KMS-11 (cell line): Measurements from ENCODE around the gene ZMPSTE24.

Experiments
- H2AFZ ChIP-seq: fragments of 200-600 bp; sonication (generic); 2 replicates; pipeline ENCODE4 v1.6.1; 2016; ENCODE audit warnings: antibody characterized with exemption, mixed run types, low read depth
- H3K27ac ChIP-seq: fragments of 200-600 bp; sonication (generic); 2 replicates; pipeline ENCODE4 v1.6.1; 2016; ENCODE audit warnings: mild to moderate bottlenecking, mixed run types
- H3K27me3 ChIP-seq: fragments of 200-600 bp; sonication (generic); 2 replicates; pipeline ENCODE4 v1.6.1; 2017; ENCODE audit warnings: mild to moderate bottlenecking, low read depth, mixed run types, moderate library complexity; ENCODE audit not compliant: insufficient read depth
- H3K36me3 ChIP-seq: fragments of 200-600 bp; sonication (generic); 2 replicates; pipeline ENCODE4 v1.6.1; 2017; ENCODE audit warnings: mild to moderate bottlenecking, mixed run types; ENCODE audit not compliant: insufficient read depth
- H3K4me1 ChIP-seq: fragments of 200-600 bp; sonication (generic); 2 replicates; pipeline ENCODE4 v1.6.1; 2016; ENCODE audit warnings: mild to moderate bottlenecking, low read depth, mixed run types; ENCODE audit not compliant: poor library complexity, severe bottlenecking
- H3K4me2 ChIP-seq: fragments of 200-600 bp; sonication (generic); 2 replicates; pipeline ENCODE4 v1.7.0; 2016; ENCODE audit warnings: mild to moderate bottlenecking, mixed run types
- H3K4me3 ChIP-seq: fragments of 200-600 bp; sonication (generic); IDR thresholded peaks from 2 replicates; pipeline ENCODE4 v1.6.1; 2017; ENCODE audit warnings: low read depth, low read length, mixed read lengths; ENCODE audit not compliant: insufficient read depth
- H3K79me2 ChIP-seq: fragments of 200-600 bp; sonication (generic); 2 replicates; pipeline ENCODE4 v1.6.1; 2016; ENCODE audit warnings: low read depth, mixed run types; ENCODE audit not compliant: insufficient read depth
- H3K9ac ChIP-seq: fragments of 200-600 bp; sonication (generic); 2 replicates; pipeline ENCODE4 v1.6.1; 2016; ENCODE audit warnings: mild to moderate bottlenecking, mixed run types
- H4K20me1 ChIP-seq: fragments of 200-600 bp; sonication (generic); 2 replicates; pipeline ENCODE4 v1.6.1; 2016; ENCODE audit warnings: mild to moderate bottlenecking, mixed run types; ENCODE audit not compliant: insufficient read depth
- CTCF ChIP-seq: fragments of 200-600 bp; sonication (generic); conservative IDR thresholded peaks from 2 replicates; pipeline ENCODE4 v1.6.1; 2017; ENCODE audit warnings: low read depth, mild to moderate bottlenecking, antibody characterized with exemption, low read length, moderate library complexity, mixed read lengths

ZMPSTE24 gene

GRCh38 chr1:40244138-40244744 is 13.8 kb upstream of the ZMPSTE24 start:
- Histone ChIP-seq H3K36me3 (no peaks in the 10 kb centered on the region), H3K4me3 (no peak overlapping the region), H2AFZ (no peak overlapping the region), H3K79me2 (no peaks in the 10 kb centered on the region), H3K9ac (no peak overlapping the region), H3K27ac (no peak overlapping the region), H4K20me1 (no peaks in the 10 kb centered on the region), H3K27me3 (no peaks in the 10 kb centered on the region), H3K4me1 (no peaks in the 10 kb centered on the region), H3K4me2 (no peak overlapping the region)
- TF ChIP-seq CTCF, result no peak

GRCh38 chr1:40245686-40246085 is 12.3 kb upstream of the ZMPSTE24 start:
- Histone ChIP-seq H3K79me2 (no peaks in the 10 kb centered on the region), H3K4me2 (no peak overlapping the region), H3K4me3 (no peak overlapping the region), H4K20me1 (no peaks in the 10 kb centered on the region), H3K9ac (no peak overlapping the region), H2AFZ (no peak overlapping the region), H3K4me1 (no peaks in the 10 kb centered on the region), H3K27ac (no peak overlapping the region), H3K27me3 (no peaks in the 10 kb centered on the region), H3K36me3 (no peaks in the 10 kb centered on the region)
- TF ChIP-seq CTCF, result no peak

GRCh38 chr1:40247655-40248054 is 10.4 kb upstream of the ZMPSTE24 start, which contains the start of gene TMCO2:
TSS of gene TMCO2 (plus strand) at chr1:40247937. CDS start at chr1:40247994, 57 bp downstream.
- TF ChIP-seq CTCF, result no peak
- H3K27me3 ChIP-seq, result no peaks in the 10 kb centered on the region

GRCh38 chr1:40248412-40248811 is 9.6 kb upstream of the ZMPSTE24 start:
- no peaks in the 10 kb centered on the region for H3K36me3 ChIP-seq
- H2AFZ ChIP-seq, result no peak overlapping the region
- H3K4me2 ChIP-seq, result no peak overlapping the region
- no peaks in the 10 kb centered on the region for H4K20me1 ChIP-seq
- H3K27me3 ChIP-seq, result no peaks in the 10 kb centered on the region
- H3K27ac ChIP-seq, result no peak overlapping the region
- H3K4me3 ChIP-seq, result no peak overlapping the region
- no peaks in the 10 kb centered on the region for H3K79me2 ChIP-seq
- TF ChIP-seq CTCF, result no peak
- H3K9ac ChIP-seq, result no peak overlapping the region
- H3K4me1 ChIP-seq, result no peaks in the 10 kb centered on the region

More at GRCh38 chr1:40247655-40248054, 10.4 kb upstream of the ZMPSTE24 start, which contains the start of gene TMCO2:
- no peak within 1 kb of the TSS for H3K4me3 ChIP-seq
- no peaks in the 10 kb centered on the region for H3K36me3 ChIP-seq
- no peaks in the 10 kb centered on the region for H3K79me2 ChIP-seq
- H3K9ac ChIP-seq, result no peak within 1 kb of the TSS
- H4K20me1 ChIP-seq, result no peaks in the 10 kb centered on the region
- no peak within 1 kb of the TSS for H2AFZ ChIP-seq
- no peaks in the 10 kb centered on the region for H3K4me1 ChIP-seq
- H3K4me2 ChIP-seq, result no peak within 1 kb of the TSS
- no peak within 1 kb of the TSS for H3K27ac ChIP-seq
